SU-DHL-6 (cell line): Measurements from ENCODE around the gene EXOC4.

Experiments used
- H2AFZ ChIP-seq: fragments of 200-600 bp; sonication (generic); 2 replicates; pipeline ENCODE4 v1.6.1; 2014; ENCODE audit warnings: low read depth, mild to moderate bottlenecking, moderate library complexity, mixed read lengths, antibody characterized with exemption, low read length; ENCODE audit not compliant: severe bottlenecking
- H3F3A ChIP-seq: fragments of 200-600 bp; shearing (Covaris generic); 2 replicates; pipeline ENCODE4 v1.6.0; 2016; ENCODE audit warnings: antibody characterized with exemption, mild to moderate bottlenecking; ENCODE audit not compliant: insufficient read depth
- H3K27ac ChIP-seq: fragments of 200-600 bp; sonication (generic); 2 replicates; pipeline ENCODE4 v1.5.1; 2016; ENCODE audit warnings: low read depth, mild to moderate bottlenecking, low read length, moderate library complexity, mixed read lengths
- H3K27me3 ChIP-seq: fragments of 200-600 bp; sonication (generic), shearing (Covaris generic); 2 replicates; pipeline ENCODE4 v1.6.0; 2014; ENCODE audit warnings: mild to moderate bottlenecking, low read length
- H3K36me3 ChIP-seq: fragments of 200-600 bp; sonication (generic); 2 replicates; pipeline ENCODE4 v1.6.1; 2014; ENCODE audit warnings: mild to moderate bottlenecking, low read length, mixed read lengths
- H3K4me2 ChIP-seq: fragments of 300-600, 200-600 bp; shearing (Covaris generic), sonication (generic); 2 replicates; pipeline ENCODE4 v1.6.0; 2014; ENCODE audit warnings: low read length, low read depth, mild to moderate bottlenecking; ENCODE audit not compliant: poor library complexity, severe bottlenecking
- H3K4me3 ChIP-seq: fragments of 200-600 bp; sonication (generic); 2 replicates; pipeline ENCODE4 v1.5.1; 2014; ENCODE audit warnings: antibody characterized with exemption, low read length, mild to moderate bottlenecking, mixed read lengths; ENCODE audit not compliant: insufficient read depth, poor library complexity, severe bottlenecking
- H3K79me2 ChIP-seq: fragments of 200-600 bp; sonication (generic); 2 replicates; pipeline ENCODE4 v1.6.1; 2014; ENCODE audit warnings: mild to moderate bottlenecking, low read length, moderate library complexity; ENCODE audit not compliant: insufficient read depth
- H3K9ac ChIP-seq: fragments of 200-600 bp; sonication (generic); 2 replicates; pipeline ENCODE4 v1.7.0; 2014; ENCODE audit warnings: mild to moderate bottlenecking, low read length
- H3K9me2 ChIP-seq: fragments of 200-600 bp; sonication (generic); replicated peaks from 2 replicates; pipeline ENCODE4 v1.6.1; 2014; ENCODE audit warnings: low read length; ENCODE audit not compliant: insufficient read depth
- H3K9me3 ChIP-seq: fragments of 200-600 bp; sonication (generic); 2 replicates; pipeline ENCODE4 v1.6.1; 2014; ENCODE audit warnings: low read length, mixed read lengths; ENCODE audit not compliant: insufficient read depth
- H4K20me1 ChIP-seq: fragments of 200-600 bp; sonication (generic); 2 replicates; pipeline ENCODE4 v1.6.1; 2014; ENCODE audit warnings: low read depth, mild to moderate bottlenecking, antibody characterized with exemption, low read length, moderate library complexity, mixed read lengths
- EZH2phosphoT487 ChIP-seq: fragments of 200-600 bp; sonication (generic), shearing (Covaris generic); conservative IDR thresholded peaks from 2 replicates; pipeline ENCODE4 v1.6.1; 2018; ENCODE audit warnings: mild to moderate bottlenecking, antibody characterized with exemption, low read length, moderate library complexity, mixed read lengths
- TF ChIP-seq, protein P1 (sequence below): fragments of 200-600 bp; sonication (generic); IDR thresholded peaks from one replicate; pipeline ENCODE4 v1.5.1; 2017; ENCODE audit warnings: antibody characterized with exemption, mild to moderate bottlenecking, low read length, moderate library complexity; ENCODE audit not compliant: insufficient read depth, poor library complexity, severe bottlenecking

The EXOC4 gene

GRCh38 chr7:133458688-133459087, 205.8 kb downstream of the EXOC4 start:
- no peak for TF ChIP-seq EZH2phosphoT487
- TF ChIP-seq, protein P1, sequence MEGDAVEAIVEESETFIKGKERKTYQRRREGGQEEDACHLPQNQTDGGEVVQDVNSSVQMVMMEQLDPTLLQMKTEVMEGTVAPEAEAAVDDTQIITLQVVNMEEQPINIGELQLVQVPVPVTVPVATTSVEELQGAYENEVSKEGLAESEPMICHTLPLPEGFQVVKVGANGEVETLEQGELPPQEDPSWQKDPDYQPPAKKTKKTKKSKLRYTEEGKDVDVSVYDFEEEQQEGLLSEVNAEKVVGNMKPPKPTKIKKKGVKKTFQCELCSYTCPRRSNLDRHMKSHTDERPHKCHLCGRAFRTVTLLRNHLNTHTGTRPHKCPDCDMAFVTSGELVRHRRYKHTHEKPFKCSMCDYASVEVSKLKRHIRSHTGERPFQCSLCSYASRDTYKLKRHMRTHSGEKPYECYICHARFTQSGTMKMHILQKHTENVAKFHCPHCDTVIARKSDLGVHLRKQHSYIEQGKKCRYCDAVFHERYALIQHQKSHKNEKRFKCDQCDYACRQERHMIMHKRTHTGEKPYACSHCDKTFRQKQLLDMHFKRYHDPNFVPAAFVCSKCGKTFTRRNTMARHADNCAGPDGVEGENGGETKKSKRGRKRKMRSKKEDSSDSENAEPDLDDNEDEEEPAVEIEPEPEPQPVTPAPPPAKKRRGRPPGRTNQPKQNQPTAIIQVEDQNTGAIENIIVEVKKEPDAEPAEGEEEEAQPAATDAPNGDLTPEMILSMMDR = no peak
- Histone ChIP-seq H4K20me1 (no peaks in the 10 kb centered on the region), H3K9ac (no peak overlapping the region), H3K9me3 (no peaks in the 10 kb centered on the region), H3F3A (no peaks in the 10 kb centered on the region), H3K4me3 (no peak overlapping the region), H3K79me2 (no peaks in the 10 kb centered on the region), H2AFZ (no peak overlapping the region), H3K36me3 (no peaks in the 10 kb centered on the region), H3K9me2 (no peaks in the 10 kb centered on the region), H3K4me2 (no peak overlapping the region), H3K27ac (no peak overlapping the region), H3K27me3 (no peaks in the 10 kb centered on the region)

DNA sequence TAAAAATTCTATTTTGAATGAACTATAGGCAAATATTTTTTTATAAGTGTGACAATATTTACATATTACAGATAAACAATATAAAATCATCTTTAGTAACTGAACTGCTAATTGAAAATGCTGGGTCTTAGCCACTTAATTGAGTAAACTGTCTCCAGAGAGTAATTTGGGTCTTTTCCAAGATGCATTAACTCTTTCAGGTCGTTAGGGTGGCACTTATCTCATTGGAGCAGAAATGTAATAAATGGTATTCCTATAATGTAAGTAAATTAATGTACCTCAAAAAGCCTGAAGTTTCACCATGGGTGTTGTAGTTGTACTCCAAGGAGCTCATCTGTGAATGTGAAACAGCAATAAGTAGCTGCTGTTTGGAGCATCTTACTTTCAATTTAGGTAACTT, 208.5 kb downstream of the EXOC4 start:
- Histone ChIP-seq H3K4me3 (no peak overlapping the region), H4K20me1 (no peaks in the 10 kb centered on the region), H3K4me2 (no peak overlapping the region), H3K27ac (no peak overlapping the region), H3K9ac (no peak overlapping the region), H3K27me3 (no peaks in the 10 kb centered on the region), H3F3A (no peaks in the 10 kb centered on the region), H2AFZ (no peak overlapping the region), H3K79me2 (no peaks in the 10 kb centered on the region), H3K9me2 (no peaks in the 10 kb centered on the region), H3K9me3 (no peaks in the 10 kb centered on the region), H3K36me3 (no peaks in the 10 kb centered on the region)
- TF ChIP-seq, protein P1 = no peak
- TF ChIP-seq EZH2phosphoT487 = no peak

DNA sequence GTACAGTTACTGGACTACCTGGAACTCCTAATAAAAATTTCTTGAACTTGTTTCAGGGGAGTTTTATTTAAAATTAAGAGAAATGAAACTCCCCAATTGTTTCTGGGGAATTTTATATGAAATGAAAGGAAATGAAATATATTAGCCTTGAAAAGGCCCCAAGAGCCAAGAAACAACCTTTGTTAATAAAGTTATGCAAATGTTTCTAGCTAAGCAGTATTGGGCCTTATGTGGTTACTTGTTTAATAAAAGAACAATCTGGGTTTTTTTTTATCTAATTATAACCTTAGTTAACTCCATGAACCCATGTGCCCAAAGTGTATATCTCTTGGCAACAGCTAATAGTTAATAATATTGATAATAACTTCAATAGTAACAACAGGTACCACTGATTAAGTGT, 222.8 kb downstream of the EXOC4 start:
- Histone ChIP-seq H2AFZ (no peak overlapping the region), H3K27ac (no peak overlapping the region), H3K9me3 (no peaks in the 10 kb centered on the region)

More for the DNA sequence above, 222.8 kb downstream of the EXOC4 start:
- no peak overlapping the region for H3K4me2 ChIP-seq
- no peaks in the 10 kb centered on the region for H4K20me1 ChIP-seq
- H3K9ac ChIP-seq = no peak overlapping the region
- H3F3A ChIP-seq = no peaks in the 10 kb centered on the region
- no peaks in the 10 kb centered on the region for H3K36me3 ChIP-seq
- H3K79me2 ChIP-seq = no peaks in the 10 kb centered on the region
- no peak overlapping the region for H3K4me3 ChIP-seq
- no peak for TF ChIP-seq EZH2phosphoT487
- TF ChIP-seq, protein P1 = no peak
- H3K27me3 ChIP-seq = no peaks in the 10 kb centered on the region
- H3K9me2 ChIP-seq = no peaks in the 10 kb centered on the region
